ENCODE measurements around the gene NGEF. TPM values are rescaled to one million over a fixed set of nuclear protein-coding genes. Genes with fewer than 3 reads are reported as not detected.

Gene NGEF
- total RNA-seq, 1 experiment from 2014 or later = 71.3 TPM

GRCh38 chr2:232970051-232970450 lies 43.0 kb downstream of the NGEF start:
- ChIA-PET CTCF (no interaction called here), POLR2A (ENCODE audit: unreplicated experiment) (no interaction called here)
- Histone ChIP-seq H3K9me3 (ENCODE audit: low read length) (no peaks in the 10 kb centered on the region), H3K9ac (ENCODE audit: low read length) (no peak overlapping the region), H3K4me1 (ENCODE audit: insufficient read depth, low read length) (no peaks in the 10 kb centered on the region), H3K36me3 (ENCODE audit: low read depth, low read length) (no peaks in the 10 kb centered on the region), H2AFZ (ENCODE audit: low read length) (no peak overlapping the region), H3K9me2 (replicated peaks; ENCODE audit: low read length) (no peaks in the 10 kb centered on the region), H3F3A (ENCODE audit: low read length, unreplicated experiment) (no peaks in the 10 kb centered on the region), H3K27me3 (ENCODE audit: low read length) (no peaks in the 10 kb centered on the region), H3K4me2 (ENCODE audit: low read length) (no peak overlapping the region), H4K20me1 (ENCODE audit: low read length) (no peaks in the 10 kb centered on the region), H3K79me2 (ENCODE audit: low read length) (no peaks in the 10 kb centered on the region), H3K27ac (ENCODE audit: low read length) (no peak overlapping the region), H3K4me3 (ENCODE audit: low read length) (no peak overlapping the region)
- no peak for DNase-seq
- no peak for TF ChIP-seq EZH2phosphoT487 (IDR thresholded peaks at IDR 0.05; ENCODE audit: borderline replicate concordance, low read length)
- TF ChIP-seq, protein P1, sequence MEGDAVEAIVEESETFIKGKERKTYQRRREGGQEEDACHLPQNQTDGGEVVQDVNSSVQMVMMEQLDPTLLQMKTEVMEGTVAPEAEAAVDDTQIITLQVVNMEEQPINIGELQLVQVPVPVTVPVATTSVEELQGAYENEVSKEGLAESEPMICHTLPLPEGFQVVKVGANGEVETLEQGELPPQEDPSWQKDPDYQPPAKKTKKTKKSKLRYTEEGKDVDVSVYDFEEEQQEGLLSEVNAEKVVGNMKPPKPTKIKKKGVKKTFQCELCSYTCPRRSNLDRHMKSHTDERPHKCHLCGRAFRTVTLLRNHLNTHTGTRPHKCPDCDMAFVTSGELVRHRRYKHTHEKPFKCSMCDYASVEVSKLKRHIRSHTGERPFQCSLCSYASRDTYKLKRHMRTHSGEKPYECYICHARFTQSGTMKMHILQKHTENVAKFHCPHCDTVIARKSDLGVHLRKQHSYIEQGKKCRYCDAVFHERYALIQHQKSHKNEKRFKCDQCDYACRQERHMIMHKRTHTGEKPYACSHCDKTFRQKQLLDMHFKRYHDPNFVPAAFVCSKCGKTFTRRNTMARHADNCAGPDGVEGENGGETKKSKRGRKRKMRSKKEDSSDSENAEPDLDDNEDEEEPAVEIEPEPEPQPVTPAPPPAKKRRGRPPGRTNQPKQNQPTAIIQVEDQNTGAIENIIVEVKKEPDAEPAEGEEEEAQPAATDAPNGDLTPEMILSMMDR (conservative IDR thresholded peaks at IDR 0.05; ENCODE audit: low read depth, low read length) = no peak
- TF ChIP-seq EZH2 (IDR thresholded peaks at IDR 0.05; ENCODE audit: low read length, unreplicated experiment) = no peak
- ATAC-seq = no peak
- no TSS peak for BruUV-seq (replicated peaks)
- intact Hi-C loops (cut with micrococcal nuclease) = no loop called here

DNA sequence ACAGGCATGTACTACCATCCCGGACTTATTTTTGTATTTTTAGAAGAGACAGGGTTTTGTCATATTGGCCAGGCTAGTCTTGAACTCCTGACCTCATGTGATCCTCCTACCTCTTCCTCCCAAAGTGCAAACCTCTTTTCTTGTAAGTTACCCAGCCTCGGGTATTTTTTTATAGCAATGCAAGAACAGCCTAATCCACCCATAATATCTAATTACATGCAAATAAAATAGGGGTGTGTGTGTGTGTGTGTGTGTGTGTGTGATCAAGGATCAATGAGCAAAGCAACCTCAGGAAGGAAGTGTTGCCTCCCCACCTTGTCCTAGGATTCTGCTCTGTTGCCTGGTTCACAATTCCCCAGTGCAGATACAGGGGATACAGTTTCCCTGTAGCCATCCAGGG lies 45.6 kb downstream of the NGEF start:
- Histone ChIP-seq H3K9ac (ENCODE audit: low read length) (no peak overlapping the region), H2AFZ (ENCODE audit: low read length) (no peak overlapping the region), H3K4me2 (ENCODE audit: low read length) (no peak overlapping the region), H3K27me3 (ENCODE audit: low read length) (no peaks in the 10 kb centered on the region), H3K79me2 (ENCODE audit: low read length) (no peaks in the 10 kb centered on the region), H3K9me3 (ENCODE audit: low read length) (no peaks in the 10 kb centered on the region), H3K27ac (ENCODE audit: low read length) (no peak overlapping the region), H3K9me2 (replicated peaks; ENCODE audit: low read length) (no peaks in the 10 kb centered on the region), H4K20me1 (ENCODE audit: low read length) (no peaks in the 10 kb centered on the region), H3K36me3 (ENCODE audit: low read depth, low read length) (no peaks in the 10 kb centered on the region), H3K4me3 (ENCODE audit: low read length) (no peak overlapping the region), H3F3A (ENCODE audit: low read length, unreplicated experiment) (no peaks in the 10 kb centered on the region), H3K4me1 (ENCODE audit: insufficient read depth, low read length) (no peaks in the 10 kb centered on the region)
- ChIA-PET POLR2A (ENCODE audit: unreplicated experiment) (no interaction called here), CTCF (no interaction called here)
- no peak for ATAC-seq
- no peak for TF ChIP-seq EZH2 (IDR thresholded peaks at IDR 0.05; ENCODE audit: low read length, unreplicated experiment)
- TF ChIP-seq EZH2phosphoT487 (IDR thresholded peaks at IDR 0.05; ENCODE audit: borderline replicate concordance, low read length) = no peak
- TF ChIP-seq, protein P1 (conservative IDR thresholded peaks at IDR 0.05; ENCODE audit: low read depth, low read length) = no peak
- intact Hi-C loops (cut with micrococcal nuclease) = no loop called here
- no TSS peak for BruUV-seq (replicated peaks)
- DNase-seq = no peak

GRCh38 chr2:232966122-232966521 lies 46.9 kb downstream of the NGEF start:
- no peak overlapping the region for H3K9ac ChIP-seq (ENCODE audit: low read length)
- TF ChIP-seq EZH2phosphoT487 (IDR thresholded peaks at IDR 0.05; ENCODE audit: borderline replicate concordance, low read length) (no peak), EZH2 (IDR thresholded peaks at IDR 0.05; ENCODE audit: low read length, unreplicated experiment) (no peak)
- TF ChIP-seq, protein P1 (conservative IDR thresholded peaks at IDR 0.05; ENCODE audit: low read depth, low read length) = no peak
- BruUV-seq (replicated peaks) = no TSS peak
- no peak overlapping the region for H3K27ac ChIP-seq (ENCODE audit: low read length)
- CTCF ChIA-PET = no interaction called here
- H2AFZ ChIP-seq (ENCODE audit: low read length) = no peak overlapping the region
- no peaks in the 10 kb centered on the region for H3K9me2 ChIP-seq (replicated peaks; ENCODE audit: low read length)
- no peaks in the 10 kb centered on the region for H4K20me1 ChIP-seq (ENCODE audit: low read length)
- H3K27me3 ChIP-seq (ENCODE audit: low read length) = no peaks in the 10 kb centered on the region
- ATAC-seq (no peak), DNase-seq (no peak)
- H3F3A ChIP-seq (ENCODE audit: low read length, unreplicated experiment) = no peaks in the 10 kb centered on the region
- H3K4me1 ChIP-seq (ENCODE audit: insufficient read depth, low read length) = 0 out of 2 replicates have a peak, but pooled peaks cover under 1% of the 10 kb centered on the region
- H3K9me3 ChIP-seq (ENCODE audit: low read length) = no peaks in the 10 kb centered on the region
- POLR2A ChIA-PET (ENCODE audit: unreplicated experiment) = no interaction called here
- H3K36me3 ChIP-seq (ENCODE audit: low read depth, low read length) = no peaks in the 10 kb centered on the region
- intact Hi-C loops (cut with micrococcal nuclease) = no loop called here
- H3K4me2 ChIP-seq (ENCODE audit: low read length) = no peak overlapping the region
- no peak overlapping the region for H3K4me3 ChIP-seq (ENCODE audit: low read length)
- H3K79me2 ChIP-seq (ENCODE audit: low read length) = no peaks in the 10 kb centered on the region
